22Rv1 (cell line): ENCODE results near the gene BOD1L1.
A peak's percentile ranks its signal among the peaks of the same experiment; 100 is the strongest.
"Not testable (repeated sequence)": the region's sequence is repeated elsewhere in the genome, so short reads cannot be mapped to it uniquely, and the experiment has no call there.

Experiments used
- H3K27ac ChIP-seq: fragments of 450-650 bp; 2 replicates; pipeline ENCODE4 v1.5.1; 2017
- CTCF ChIP-seq: fragments of 450-650 bp; IDR thresholded peaks from 2 replicates; pipeline ENCODE4 v1.5.1; 2017; ENCODE audit warnings: mild to moderate bottlenecking
- ZFX ChIP-seq: fragments of 450-650 bp; IDR thresholded peaks from 2 replicates; pipeline ENCODE4 v1.6.1; 2017; ENCODE audit warnings: antibody characterized with exemption, borderline replicate concordance

BOD1L1 gene

GRCh38 chr4:13561673-13562072 is 65.9 kb downstream of the BOD1L1 start:
- no peak for TF ChIP-seq CTCF
- no peak overlapping the region for H3K27ac ChIP-seq

- H3K27ac ChIP-seq: not testable (repeated sequence)
These were observed 67.4 kb downstream of the BOD1L1 start for GRCh38 chr4:13560111-13560510.

- TF ChIP-seq CTCF (no peak), ZFX (no peak)
These were observed 68.1 kb downstream of the BOD1L1 start for GRCh38 chr4:13559413-13559812.

GRCh38 chr4:13558881-13559280 is 68.6 kb downstream of the BOD1L1 start:
- no peak overlapping the region for H3K27ac ChIP-seq
- TF ChIP-seq ZFX: no peak
- TF ChIP-seq CTCF: no peak

More at GRCh38 chr4:13559413-13559812, 68.1 kb downstream of the BOD1L1 start:
- no peak overlapping the region for H3K27ac ChIP-seq

- H3K27ac ChIP-seq: no peak overlapping the region
- no peak for TF ChIP-seq CTCF
- no peak for TF ChIP-seq ZFX
These were observed 72.2 kb downstream of the BOD1L1 start for GRCh38 chr4:13555325-13555724.

GRCh38 chr4:13553081-13553480 is 74.4 kb downstream of the BOD1L1 start:
- TF ChIP-seq CTCF (no peak), ZFX (no peak)
- H3K27ac ChIP-seq: no peak overlapping the region

- TF ChIP-seq ZFX (no peak), CTCF (peak; percentile 87)
- H3K27ac ChIP-seq: no peak overlapping the region
These were observed 78.5 kb downstream of the BOD1L1 start for GRCh38 chr4:13548984-13549546.
